GM20000 (cell line): ENCODE data around the gene YJU2.

Source experiments
- DNase-seq: peaks from one replicate; pipeline ENCODE4 v3.0.0; 2012; ENCODE audit warnings: low spot score
- TF ChIP-seq, protein P1 (sequence below): IDR thresholded peaks from 2 replicates; pipeline ENCODE4 v1.5.1; 2012; ENCODE audit warnings: mild to moderate bottlenecking, control low read depth; ENCODE audit errors: extremely low read depth, missing control alignments

The YJU2 gene

DNA sequence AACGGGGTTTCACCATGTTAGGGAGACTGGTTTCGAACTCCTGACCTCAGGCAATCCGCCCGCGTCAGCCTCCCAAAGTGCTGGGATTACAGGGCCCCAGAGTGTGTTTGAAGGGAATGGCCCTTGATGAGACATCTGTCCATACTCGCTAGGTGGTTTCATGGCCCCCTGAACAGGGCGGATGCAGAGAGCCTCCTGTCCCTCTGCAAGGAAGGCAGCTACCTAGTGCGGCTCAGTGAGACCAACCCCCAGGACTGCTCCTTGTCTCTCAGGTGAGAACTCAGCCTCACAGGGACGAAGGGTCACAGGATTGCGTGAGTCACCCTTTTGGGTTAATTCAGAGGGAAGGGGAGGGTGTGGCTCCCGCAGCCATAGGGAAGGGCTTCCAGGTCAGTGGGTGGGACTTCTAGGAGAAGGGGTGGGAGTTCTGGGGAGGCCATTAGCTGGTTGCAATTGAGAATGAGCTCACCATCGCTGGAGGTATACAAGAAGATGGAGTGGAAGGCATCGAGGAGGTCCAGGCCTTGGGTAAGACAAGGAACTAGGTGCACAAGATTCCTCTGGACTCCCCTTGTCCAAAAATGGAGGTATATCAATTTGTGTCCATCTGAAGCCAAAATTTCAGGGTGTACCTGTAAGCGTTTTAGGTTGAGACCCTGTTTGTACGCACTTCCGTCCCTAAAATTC lies 41.4 kb downstream of the YJU2 start:
- TF ChIP-seq, protein P1, sequence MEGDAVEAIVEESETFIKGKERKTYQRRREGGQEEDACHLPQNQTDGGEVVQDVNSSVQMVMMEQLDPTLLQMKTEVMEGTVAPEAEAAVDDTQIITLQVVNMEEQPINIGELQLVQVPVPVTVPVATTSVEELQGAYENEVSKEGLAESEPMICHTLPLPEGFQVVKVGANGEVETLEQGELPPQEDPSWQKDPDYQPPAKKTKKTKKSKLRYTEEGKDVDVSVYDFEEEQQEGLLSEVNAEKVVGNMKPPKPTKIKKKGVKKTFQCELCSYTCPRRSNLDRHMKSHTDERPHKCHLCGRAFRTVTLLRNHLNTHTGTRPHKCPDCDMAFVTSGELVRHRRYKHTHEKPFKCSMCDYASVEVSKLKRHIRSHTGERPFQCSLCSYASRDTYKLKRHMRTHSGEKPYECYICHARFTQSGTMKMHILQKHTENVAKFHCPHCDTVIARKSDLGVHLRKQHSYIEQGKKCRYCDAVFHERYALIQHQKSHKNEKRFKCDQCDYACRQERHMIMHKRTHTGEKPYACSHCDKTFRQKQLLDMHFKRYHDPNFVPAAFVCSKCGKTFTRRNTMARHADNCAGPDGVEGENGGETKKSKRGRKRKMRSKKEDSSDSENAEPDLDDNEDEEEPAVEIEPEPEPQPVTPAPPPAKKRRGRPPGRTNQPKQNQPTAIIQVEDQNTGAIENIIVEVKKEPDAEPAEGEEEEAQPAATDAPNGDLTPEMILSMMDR, result no peak
- DNase-seq, result no peak

DNA sequence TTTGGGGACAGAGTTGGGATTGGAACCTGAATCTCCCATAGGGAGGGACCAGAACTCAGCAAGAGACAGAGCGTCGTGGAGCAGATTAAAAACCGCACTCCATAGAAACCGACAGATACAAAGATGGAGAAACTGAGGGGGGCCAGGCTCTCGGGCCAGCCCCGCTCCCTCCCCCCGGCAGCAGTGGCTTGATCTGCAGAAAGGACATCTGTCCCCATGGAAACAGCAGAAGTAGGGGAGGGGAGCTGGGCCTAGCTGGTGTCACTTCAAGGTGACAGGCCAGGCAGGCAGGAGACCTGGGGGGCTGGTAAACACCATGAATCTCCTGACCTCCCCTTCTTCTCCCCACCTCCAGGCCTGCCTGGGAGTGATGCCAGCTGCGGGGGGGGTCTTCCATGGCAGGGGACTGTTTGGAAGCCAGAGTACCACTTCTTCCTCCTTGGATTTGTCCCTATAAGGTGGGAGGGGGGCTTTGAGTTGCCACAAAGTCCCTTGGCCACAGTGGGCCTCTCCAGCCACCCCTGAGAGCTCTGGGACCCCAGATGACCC lies 44.4 kb downstream of the YJU2 start:
- no peak for DNase-seq
- TF ChIP-seq, protein P1, result no peak

DNA sequence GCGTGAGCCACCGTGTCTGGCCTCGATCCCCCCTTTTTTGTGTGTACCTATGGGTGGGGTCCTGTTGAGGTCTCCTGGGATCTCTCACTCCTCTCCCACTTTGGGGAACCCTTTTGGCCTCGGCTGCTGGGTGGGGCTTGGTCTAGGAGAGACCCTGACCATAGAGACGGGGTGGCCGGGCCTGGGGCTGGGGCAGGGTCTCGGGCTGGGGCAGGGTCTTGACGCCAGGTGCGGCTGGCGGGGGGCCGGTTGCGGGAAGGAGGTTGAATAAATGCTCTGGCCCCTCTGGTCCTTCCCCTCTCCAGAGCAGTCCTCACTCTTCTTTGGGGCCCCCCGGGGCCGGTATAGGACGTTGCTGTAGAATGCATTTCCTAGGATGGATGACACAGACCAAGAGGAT lies 45.6 kb downstream of the YJU2 start:
- no peak for DNase-seq
- TF ChIP-seq, protein P1, result no peak

DNA sequence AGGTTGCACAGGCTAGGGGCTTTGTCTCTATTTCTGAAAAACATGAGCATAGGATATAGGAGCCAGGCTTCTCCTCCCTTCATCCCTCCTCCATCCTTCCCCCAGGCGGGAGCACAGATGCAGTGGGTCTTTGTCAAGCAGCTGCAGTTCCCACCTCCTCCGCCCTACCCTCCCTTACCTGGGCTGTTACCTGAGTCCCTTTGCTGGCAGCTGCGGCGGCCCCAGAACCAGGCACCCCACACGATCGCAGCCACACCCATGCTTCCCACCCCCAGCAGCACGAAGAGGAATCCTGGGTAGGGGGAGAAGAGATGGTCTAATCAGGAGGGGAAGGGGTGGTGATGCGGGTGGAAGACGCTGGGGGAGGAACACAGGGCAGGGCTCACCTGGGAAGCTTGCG lies 47.5 kb downstream of the YJU2 start:
- DNase-seq, result no peak
- TF ChIP-seq, protein P1, result no peak

DNA sequence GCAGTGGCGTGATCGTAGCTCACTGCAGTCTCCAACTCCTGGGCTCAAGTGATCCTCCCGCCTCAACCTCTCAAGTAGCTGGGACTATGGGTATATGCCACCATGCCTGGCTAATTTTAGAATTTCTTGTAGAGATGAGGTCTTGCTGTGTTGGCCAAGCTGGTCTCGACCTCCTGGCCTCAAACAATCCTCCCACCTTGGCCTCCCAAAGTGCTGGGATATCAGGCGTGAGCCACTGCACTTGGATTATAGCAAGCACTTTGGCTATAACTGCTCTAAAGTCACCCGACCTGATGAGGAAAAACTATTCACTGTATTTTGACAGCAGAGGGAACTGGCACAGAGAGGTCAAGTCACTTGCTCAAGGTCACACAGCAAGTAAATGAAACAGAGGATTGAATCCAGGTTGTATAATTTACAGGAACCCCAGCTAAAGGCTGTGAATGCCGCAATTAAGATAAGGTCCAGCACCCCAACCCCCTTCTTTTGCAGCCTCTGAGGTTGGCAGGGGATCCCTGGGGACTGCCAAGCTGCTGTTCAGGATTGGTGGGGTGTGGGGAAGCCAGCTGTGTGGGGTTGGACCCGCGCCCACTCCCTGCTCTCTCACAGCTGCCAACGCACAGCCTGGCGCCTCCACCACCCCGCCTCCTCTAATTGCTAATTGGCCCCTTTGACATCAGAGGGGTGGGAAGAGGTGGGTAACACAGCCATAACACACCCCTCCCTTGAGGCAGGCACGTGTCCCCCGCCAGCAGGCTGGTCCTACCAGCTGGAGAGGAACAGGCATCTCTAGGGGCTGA lies 49.3 kb downstream of the YJU2 start:
- DNase-seq, result no peak
- TF ChIP-seq, protein P1, result no peak

DNA sequence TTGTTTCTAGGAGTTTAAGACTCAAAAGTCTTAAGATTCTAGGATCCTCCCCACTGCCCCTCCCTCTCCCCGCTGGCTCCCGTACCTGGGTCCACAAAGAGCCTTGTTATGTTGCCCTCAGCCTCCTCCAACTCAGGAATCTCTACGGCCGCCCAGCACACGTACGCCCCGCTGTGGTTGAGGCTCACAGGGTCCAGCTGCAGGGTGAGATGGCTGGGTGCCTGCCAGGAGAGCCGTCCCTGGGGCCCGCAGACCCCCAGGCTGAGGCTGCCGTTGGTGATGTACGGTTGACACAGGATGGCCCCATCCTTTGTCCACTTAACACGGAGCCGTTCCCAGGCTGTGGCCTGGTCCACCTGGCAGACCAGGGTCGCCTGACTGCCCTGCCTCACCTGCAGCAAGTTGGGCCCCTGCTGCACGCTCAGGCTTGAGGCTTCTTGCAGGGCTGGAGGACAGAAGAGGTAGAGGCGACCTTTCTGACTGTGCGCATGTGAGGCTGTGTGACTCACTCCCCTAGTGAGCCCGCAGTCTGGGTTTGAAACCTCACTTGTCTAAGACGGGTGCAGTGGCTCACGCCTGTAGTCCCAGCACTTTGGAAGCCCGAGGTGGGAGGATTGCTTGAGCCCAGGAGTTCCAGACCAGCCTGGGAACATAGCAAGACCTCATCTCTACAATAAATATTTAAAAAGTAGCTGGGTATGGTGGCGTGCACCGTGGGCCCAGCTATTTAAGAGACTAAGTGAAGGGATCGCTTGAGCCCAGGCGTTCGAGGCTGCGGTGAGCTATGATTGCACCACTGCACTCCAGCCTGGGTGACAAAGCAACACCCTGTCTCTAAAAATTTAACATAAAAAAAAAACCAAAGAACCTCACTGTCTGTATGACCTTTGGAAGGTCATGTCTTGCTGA lies 51.3 kb downstream of the YJU2 start:
- TF ChIP-seq, protein P1, result no peak
- no peak for DNase-seq
